H1 (cell line): ENCODE results near the gene RRAS. TPM values are rescaled to one million over a fixed set of nuclear protein-coding genes. Genes with fewer than 3 reads are reported as not detected.

ENCODE experiments used
- CTCF ChIA-PET: fragments of 300-600 bp; sonication (Branson Sonifier 250); formaldehyde crosslinking; loops from one replicate; lab custom pipeline; 2021; ENCODE audit not compliant: partially characterized antibody; lab: Charles Lee
- POLR2A ChIA-PET: fragments of 300-600 bp; sonication (Branson Sonifier 250); formaldehyde crosslinking; loops from one replicate; lab custom pipeline; 2021; ENCODE audit warnings: inconsistent platforms; ENCODE audit not compliant: partially characterized antibody; lab: Charles Lee
- DNase-seq, 2 experiments: peaks; one replicate each; pipeline versions ENCODE4 v3.0.0 to v3.0.0-alpha.2; 2010 to 2022; ENCODE audit warnings: low spot score in 2 of 2, low read depth in 1 of 2, mixed read lengths in 1 of 2
- FAIRE-seq: peaks from 2 replicates; lab custom pipeline; 2011; peaks lifted over from hg19 to GRCh38; lab: Jason Lieb, UNC
- H2AFZ ChIP-seq: 2 replicates; pipeline ENCODE4 v1.8.1; 2012; ENCODE audit warnings: low read length, inconsistent platforms
- H2AK5ac ChIP-seq: 2 replicates; pipeline ENCODE4 v1.6.1; 2013; ENCODE audit warnings: low read depth, low read length
- H2BK120ac ChIP-seq: replicated peaks from 2 replicates; pipeline ENCODE3; 2013; ENCODE audit warnings: low read depth, low read length, inconsistent platforms
- H2BK12ac ChIP-seq: 2 replicates; pipeline ENCODE4 v1.6.1; 2013; ENCODE audit warnings: low read depth, low read length
- H2BK15ac ChIP-seq: 2 replicates; pipeline ENCODE4 v1.6.1; 2013; ENCODE audit warnings: low read length
- H2BK20ac ChIP-seq: 2 replicates; pipeline ENCODE4 v1.6.1; 2013; ENCODE audit warnings: low read length
- H2BK5ac ChIP-seq: 2 replicates; pipeline ENCODE4 v1.6.1; 2013; ENCODE audit warnings: low read depth, low read length
- H3K14ac ChIP-seq: 2 replicates; pipeline ENCODE4 v1.6.1; 2013; ENCODE audit warnings: inconsistent platforms; ENCODE audit not compliant: insufficient read length
- H3K18ac ChIP-seq: 2 replicates; pipeline ENCODE4 v1.6.1; 2013; ENCODE audit warnings: low read length; ENCODE audit errors: extremely low read depth
- H3K23ac ChIP-seq: 2 replicates; pipeline ENCODE4 v1.6.1; 2013; ENCODE audit warnings: inconsistent platforms; ENCODE audit not compliant: insufficient read length
- H3K23me2 ChIP-seq: 2 replicates; pipeline ENCODE4 v1.6.1; 2013; ENCODE audit warnings: low read depth, low read length
- H3K27ac ChIP-seq: 2 replicates; pipeline ENCODE4 v1.6.1; 2011; ENCODE audit warnings: low read depth, low read length, inconsistent platforms
- H3K27me3 ChIP-seq, 4 experiments: replicated peaks in 1 of 4; 1 replicate in 1 of 4; 2 replicates in 3 of 4; pipeline versions ENCODE4 v1.6.1 to v1.8.1; 2011 to 2013; ENCODE audit warnings: low read length in 3 of 4, mild to moderate bottlenecking in 3 of 4, inconsistent platforms in 2 of 4, mixed read lengths in 2 of 4, moderate library complexity in 1 of 4; ENCODE audit not compliant: control insufficient read depth in 3 of 4, insufficient read depth in 3 of 4; ENCODE audit errors: extremely low read depth in 1 of 4
- H3K36me3 ChIP-seq, 4 experiments: 2 replicates each; pipeline versions ENCODE4 v1.6.1 to v1.8.1; 2011 to 2013; ENCODE audit warnings: mild to moderate bottlenecking in 4 of 4, low read length in 3 of 4, moderate library complexity in 2 of 4, control low read depth in 1 of 4, inconsistent platforms in 1 of 4; ENCODE audit not compliant: insufficient read depth in 4 of 4, control insufficient read depth in 2 of 4
- H3K4ac ChIP-seq: replicated peaks from 2 replicates; pipeline ENCODE3; 2013; ENCODE audit warnings: low read length, low read depth, mixed read lengths, inconsistent platforms; ENCODE audit not compliant: insufficient read length
- H3K4me1 ChIP-seq, 4 experiments: replicated peaks in 1 of 4; 1 replicate in 1 of 4; 2 replicates in 3 of 4; pipeline versions ENCODE4 v1.6.1 to v1.8.1; 2011 to 2013; ENCODE audit warnings: low read length in 3 of 4, inconsistent platforms in 2 of 4, mixed read lengths in 1 of 4; ENCODE audit not compliant: insufficient read depth in 4 of 4, control insufficient read depth in 3 of 4
- H3K4me2 ChIP-seq, 2 experiments: 2 replicates each; pipeline versions ENCODE4 v1.6.1 to v1.8.1; 2011 to 2013; ENCODE audit warnings: low read depth in 2 of 2, low read length in 2 of 2, control low read depth in 1 of 2, inconsistent platforms in 1 of 2, mild to moderate bottlenecking in 1 of 2; ENCODE audit not compliant: insufficient read depth in 1 of 2
- H3K4me3 ChIP-seq, 4 experiments: fragments of 200-600, 300-600 bp in 1 of 4; sonication (generic), shearing (Covaris generic), sonication (Bioruptor Twin) in 1 of 4; 2 replicates each; pipeline versions ENCODE4 v1.5.1 to v1.8.1; 2011 to 2016; ENCODE audit warnings: low read length in 4 of 4, low read depth in 3 of 4, control low read depth in 2 of 4, inconsistent platforms in 2 of 4, mild to moderate bottlenecking in 2 of 4, mixed read lengths in 1 of 4, moderate library complexity in 1 of 4; ENCODE audit not compliant: insufficient read depth in 2 of 4; ENCODE audit errors: extremely low read depth in 1 of 4
- H3K56ac ChIP-seq: replicated peaks from 2 replicates; pipeline ENCODE3; 2013; ENCODE audit warnings: low read depth, mild to moderate bottlenecking, mixed read lengths, low read length, inconsistent platforms; ENCODE audit not compliant: insufficient read length
- H3K79me1 ChIP-seq: 2 replicates; pipeline ENCODE4 v1.6.1; 2013; ENCODE audit warnings: low read depth, low read length, control low read depth
- H3K79me2 ChIP-seq, 2 experiments: 2 replicates each; pipeline versions ENCODE4 v1.6.1 to v1.8.1; 2012 to 2013; ENCODE audit warnings: low read length in 2 of 2, mild to moderate bottlenecking in 2 of 2, inconsistent platforms in 1 of 2; ENCODE audit not compliant: insufficient read depth in 2 of 2, control insufficient read depth in 1 of 2
- H3K9ac ChIP-seq, 4 experiments: replicated peaks in 1 of 4; 1 replicate in 1 of 4; 2 replicates in 3 of 4; pipeline versions ENCODE4 v1.6.1 to v1.8.1; 2011 to 2013; ENCODE audit warnings: low read depth in 3 of 4, low read length in 3 of 4, control low read depth in 2 of 4, mild to moderate bottlenecking in 2 of 4, moderate library complexity in 2 of 4, inconsistent platforms in 1 of 4; ENCODE audit errors: extremely low read depth in 1 of 4
- H3K9me3 ChIP-seq, 2 experiments: 2 replicates each; pipeline versions ENCODE4 v1.6.1 to v1.8.1; 2012 to 2013; ENCODE audit warnings: mild to moderate bottlenecking in 2 of 2, moderate library complexity in 2 of 2, control low read depth in 1 of 2, inconsistent platforms in 1 of 2, low read depth in 1 of 2, low read length in 1 of 2, mixed read lengths in 1 of 2; ENCODE audit not compliant: insufficient read depth in 2 of 2
- H4K20me1 ChIP-seq, 2 experiments: replicated peaks in 1 of 2; 2 replicates each; pipeline versions ENCODE3 to v1.8.1; 2011 to 2013; ENCODE audit warnings: inconsistent platforms in 2 of 2, low read length in 2 of 2, mild to moderate bottlenecking in 1 of 2; ENCODE audit not compliant: insufficient read depth in 2 of 2, control insufficient read depth in 1 of 2
- H4K5ac ChIP-seq: 2 replicates; pipeline ENCODE4 v1.6.1; 2013; ENCODE audit warnings: low read length, low read depth, mixed read lengths, inconsistent platforms; ENCODE audit not compliant: insufficient read length
- H4K8ac ChIP-seq: 2 replicates; pipeline ENCODE4 v1.8.0; 2013; ENCODE audit warnings: mild to moderate bottlenecking, moderate library complexity, low read length, inconsistent platforms; ENCODE audit not compliant: insufficient read depth; ENCODE audit errors: extremely low read depth
- H4K91ac ChIP-seq: replicated peaks from 2 replicates; pipeline ENCODE3; 2013; ENCODE audit warnings: low read length, mixed read lengths, inconsistent platforms; ENCODE audit not compliant: insufficient read length
- BACH1 ChIP-seq: IDR thresholded peaks from 2 replicates; pipeline ENCODE4 v1.6.1; 2012; ENCODE audit warnings: low read length, improper control_type of control experiment
- GABPA ChIP-seq: IDR thresholded peaks from 2 replicates; pipeline ENCODE4 v1.6.1; 2011; ENCODE audit warnings: mild to moderate bottlenecking, low read length, moderate library complexity, borderline replicate concordance; ENCODE audit not compliant: insufficient read depth
- POLR2A ChIP-seq, 2 experiments: IDR thresholded peaks; 1 replicate in 1 of 2; 2 replicates in 1 of 2; pipeline ENCODE4 v1.6.1; 2011; ENCODE audit warnings: low read depth in 2 of 2, low read length in 2 of 2, mild to moderate bottlenecking in 2 of 2; ENCODE audit errors: control extremely low read depth in 1 of 2
- RXRA ChIP-seq: IDR thresholded peaks from 2 replicates; pipeline ENCODE4 v1.6.1; 2011; ENCODE audit warnings: low read depth, mild to moderate bottlenecking, low read length, moderate library complexity; ENCODE audit not compliant: insufficient read depth
- SIN3A ChIP-seq, 2 experiments: IDR thresholded peaks in 1 of 2; conservative IDR thresholded peaks in 1 of 2; 2 replicates each; pipeline ENCODE4 v1.6.1; 2011 to 2012; ENCODE audit warnings: low read length in 2 of 2, improper control_type of control experiment in 1 of 2, low read depth in 1 of 2, mild to moderate bottlenecking in 1 of 2
- SIX5 ChIP-seq: IDR thresholded peaks from 2 replicates; pipeline ENCODE4 v1.6.1; 2011; ENCODE audit warnings: mild to moderate bottlenecking, low read depth, low read length
- SP2 ChIP-seq: IDR thresholded peaks from 2 replicates; pipeline ENCODE4 v1.6.1; 2012; ENCODE audit warnings: mild to moderate bottlenecking, low read length, inconsistent platforms
- SP4 ChIP-seq: IDR thresholded peaks from 2 replicates; pipeline ENCODE4 v1.6.1; 2012; ENCODE audit warnings: low read length, inconsistent platforms
- SRF ChIP-seq: IDR thresholded peaks from 2 replicates; pipeline ENCODE4 v1.6.1; 2011; ENCODE audit warnings: mild to moderate bottlenecking, low read depth, low read length, moderate library complexity
- TBP ChIP-seq: IDR thresholded peaks from 2 replicates; pipeline ENCODE4 v1.6.1; 2011; ENCODE audit warnings: low read depth, low read length, improper control_type of control experiment
- WGBS, 2 experiments: shearing (Covaris generic) in 1 of 2; methylation state at CpG; one replicate each; pipeline versions ENCODE4 v1.1.6 to v1.1.7; 2013 to 2015; ENCODE audit warnings: low lambda C conversion rate in 2 of 2, mixed read lengths in 2 of 2, inconsistent platforms in 1 of 2, low coverage in 1 of 2, missing lambda C conversion rate in 1 of 2; ENCODE audit not compliant: insufficient replicate concordance in 2 of 2, insufficient coverage in 1 of 2, insufficient read length in 1 of 2; ENCODE audit errors: extremely low coverage in 1 of 2, missing lambda C conversion rate in 1 of 2; 5-methylcytosine and 5-hydroxymethylcytosine counted together
- polyA plus RNA-seq, 7 experiments: library from polyadenylated mRNA; depleted of rRNA in 3 of 7; stranded (reverse) in 5 of 7; unstranded in 2 of 7; fragments of >200 nt in 5 of 7; fragments of 200-250 nt in 2 of 7; gene quantifications; 1 replicate in 5 of 7; 2 replicates in 1 of 7; 4 replicates in 1 of 7; pipeline versions ENCODE4 v1.2.1 to v1.2.3, GENCODE V29; 2011 to 2013; ENCODE audit warnings: missing spikeins in 2 of 7, mixed read lengths in 2 of 7
- total RNA-seq: library from RNA; stranded (reverse); fragmentation: NEBNext Ultra II Directional; extraction: Animal tissue kit (Norgen Biotek cat#: 25700); gene quantifications from 2 replicates; pipeline ENCODE4 v1.2.1, GENCODE V29; 2021

RRAS gene
- total and polyA plus RNA-seq, 2 of the 8 experiments (the other 6 are each of a cell fraction or from before 2014, with no cell fraction given), result 17.7 to 49.1 TPM

DNA sequence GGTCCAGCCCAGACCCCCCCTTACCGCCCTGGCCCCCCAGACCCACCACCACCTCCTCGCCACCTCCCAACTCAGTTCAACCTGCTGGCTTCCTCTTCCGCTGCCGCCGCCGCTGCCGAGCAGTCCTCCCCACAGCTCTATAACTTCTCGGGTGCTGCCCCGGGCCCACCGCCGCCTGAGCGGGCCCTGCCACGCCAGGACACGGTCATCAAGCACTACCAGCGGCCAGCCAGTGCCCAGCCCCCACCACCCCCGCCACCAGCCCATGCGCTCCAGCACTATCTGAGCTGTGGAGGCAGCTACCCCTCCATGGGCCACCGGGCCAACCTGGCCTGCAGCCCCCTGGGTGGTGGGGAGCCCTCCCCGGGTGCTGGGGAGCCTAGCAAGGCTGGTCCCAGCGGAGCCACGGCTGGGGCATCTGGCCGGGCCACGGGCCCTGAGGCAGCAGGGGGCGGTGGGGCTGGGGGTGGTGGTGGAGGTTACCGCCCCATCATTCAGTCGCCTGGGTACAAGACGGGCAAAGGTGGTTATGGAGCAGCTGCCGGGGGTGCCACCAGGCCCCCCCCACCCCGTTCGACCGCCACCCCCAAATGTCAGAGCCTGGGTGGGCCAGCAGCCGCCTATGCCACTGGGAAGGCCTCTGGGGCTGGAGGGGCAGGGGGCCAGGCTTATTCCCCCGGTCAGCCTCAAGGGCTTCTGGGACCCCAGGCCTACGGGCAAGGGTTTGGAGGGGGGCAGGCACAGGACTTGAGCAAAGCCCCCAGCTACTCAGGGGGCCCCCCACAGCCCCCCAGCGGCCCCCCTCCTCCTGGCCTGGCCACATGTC lies 44.7 kb downstream of the RRAS start:
- H4K91ac ChIP-seq, result no peak overlapping the region
- no peaks in the 10 kb centered on the region for H3K9me3 ChIP-seq
- DNase-seq (no peak), FAIRE-seq (no peak)
- H3K14ac ChIP-seq, result no peak overlapping the region
- CTCF ChIA-PET, result interaction anchor here (1.1 to 1.8 kb wide), 4 partner anchors 19 to 94 kb away, joined by 3 to 4 read pairs (median 3); partner anchors contain the start of gene ADM5
- POLR2A ChIA-PET, result interaction anchor here (0.9 to 37.8 kb wide), 7 partner anchors 10 to 106 kb away, joined by 3 to 840 read pairs (median 4); partner anchors contain the start of genes NOSIP, RRAS and SCAF1
- H3K4me1 ChIP-seq, result peaks cover 0 to 5% (median 4%) of the 10 kb centered on the region in 4 experiments; a peak in 4 of 7 replicates
- H2BK15ac ChIP-seq, result no peak overlapping the region
- H3K4me3 ChIP-seq, result no peak overlapping the region
- no peak overlapping the region for H2BK120ac ChIP-seq
- peaks cover 4 to 49% of the 10 kb centered on the region in 2 experiments; a peak in 3 of 4 replicates for H3K79me2 ChIP-seq
- no peak overlapping the region for H2BK5ac ChIP-seq
- H3K36me3 ChIP-seq, result peaks cover 18 to 59% (median 41%) of the 10 kb centered on the region in 4 experiments
- no peak overlapping the region for H3K56ac ChIP-seq
- WGBS, 2 experiments, result 87% methylated on average over 14 of the region's 35 CpGs; no CpG with 5 or more reads in 1 of the 2 experiments
- H3K4ac ChIP-seq, result no peak overlapping the region
- no peaks in the 10 kb centered on the region for H3K27me3 ChIP-seq
- TF ChIP-seq POLR2A (IDR thresholded peaks at IDR 0.05; ENCODE audit: control extremely low read depth in 1 of 2, low read depth in 2 of 2, low read length in 2 of 2), result no peak
- no peak for TF ChIP-seq SIN3A (conservative IDR thresholded peaks at IDR 0.05 in 1 of 2, IDR thresholded peaks at IDR 0.05 in 1 of 2; ENCODE audit: low read depth in 1 of 2, low read length in 2 of 2)
- no peak for TF ChIP-seq BACH1
- no peak for TF ChIP-seq RXRA
- no peak for TF ChIP-seq SIX5
- no peak for TF ChIP-seq GABPA
- no peak for TF ChIP-seq TBP
- TF ChIP-seq SRF, result no peak
- no peak for TF ChIP-seq SP2
- TF ChIP-seq SP4, result no peak
- H4K20me1 ChIP-seq, result peaks cover 6 to 10% of the 10 kb centered on the region in 2 experiments
- no peak overlapping the region for H3K18ac ChIP-seq
- no peak overlapping the region for H2BK20ac ChIP-seq
- no peak overlapping the region for H4K5ac ChIP-seq
- H3K23ac ChIP-seq, result no peak overlapping the region
- no peak overlapping the region for H2AK5ac ChIP-seq
- peaks cover 8% of the 10 kb centered on the region for H3K79me1 ChIP-seq
- no peak overlapping the region for H2BK12ac ChIP-seq
- no peak overlapping the region for H2AFZ ChIP-seq
- no peak overlapping the region for H3K4me2 ChIP-seq
- peaks cover 18% of the 10 kb centered on the region for H3K23me2 ChIP-seq
- no peak overlapping the region for H4K8ac ChIP-seq
- H3K27ac ChIP-seq, result no peak overlapping the region
- no peak overlapping the region for H3K9ac ChIP-seq
